GM20431 (cell line): ENCODE measurements around the gene KRTAP4-6.
"Not testable (repeated sequence)": the region's sequence is repeated elsewhere in the genome, so short reads cannot be mapped to it uniquely, and the experiment has no call there.

Source experiments
- in situ Hi-C: fragments of 300-500 bp; cut with MseI, MboI; formaldehyde crosslinking; loops from one replicate; pipeline ENCODE4 v1.15.0; 2020; ENCODE audit warnings: low sequenced_read_pairs; ENCODE audit not compliant: unreplicated experiment

Gene KRTAP4-6

DNA sequence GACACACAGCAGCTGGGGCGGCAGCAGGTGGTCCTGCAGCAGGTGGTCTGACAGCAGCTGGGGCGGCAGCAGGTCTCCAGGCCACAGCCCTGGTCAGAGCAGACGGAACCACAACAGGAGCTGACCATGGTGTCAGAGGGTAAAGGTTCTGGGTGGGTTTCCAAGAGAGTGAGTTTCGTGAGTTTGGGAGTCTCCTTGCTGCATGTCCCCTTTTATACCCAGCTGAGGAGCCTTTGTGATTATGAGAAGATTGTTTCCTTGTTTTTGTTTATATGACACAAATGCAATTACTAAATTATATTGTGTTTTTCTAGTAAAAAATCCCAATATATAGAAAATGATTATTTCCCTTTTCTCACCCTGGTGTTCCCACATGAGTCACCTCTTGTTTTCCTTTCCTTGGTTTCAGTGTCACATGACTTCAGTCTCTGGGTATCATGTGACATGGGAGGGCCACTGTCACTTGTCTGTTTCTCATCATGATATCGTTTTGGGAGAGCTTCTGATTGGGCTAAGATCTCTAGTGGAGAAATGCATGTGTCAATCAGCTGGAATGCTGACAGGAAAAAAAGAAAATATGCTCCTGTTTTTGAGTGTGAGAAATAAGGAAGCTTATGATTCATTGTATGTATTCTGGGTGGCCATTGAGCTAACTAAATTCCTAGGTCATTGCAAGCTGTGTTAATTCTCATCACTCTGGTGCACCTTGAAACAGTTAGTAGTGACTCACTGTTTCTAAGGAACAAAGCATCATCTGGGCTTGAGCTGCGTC is at the start of gene KRTAP4-6:
Gene KRTAP4-6 (minus strand): TSS at position 185 of the 772 bp plus-strand sequence. CDS start 57 bp downstream, at position 128.
- in situ Hi-C loops: no loop called here

DNA sequence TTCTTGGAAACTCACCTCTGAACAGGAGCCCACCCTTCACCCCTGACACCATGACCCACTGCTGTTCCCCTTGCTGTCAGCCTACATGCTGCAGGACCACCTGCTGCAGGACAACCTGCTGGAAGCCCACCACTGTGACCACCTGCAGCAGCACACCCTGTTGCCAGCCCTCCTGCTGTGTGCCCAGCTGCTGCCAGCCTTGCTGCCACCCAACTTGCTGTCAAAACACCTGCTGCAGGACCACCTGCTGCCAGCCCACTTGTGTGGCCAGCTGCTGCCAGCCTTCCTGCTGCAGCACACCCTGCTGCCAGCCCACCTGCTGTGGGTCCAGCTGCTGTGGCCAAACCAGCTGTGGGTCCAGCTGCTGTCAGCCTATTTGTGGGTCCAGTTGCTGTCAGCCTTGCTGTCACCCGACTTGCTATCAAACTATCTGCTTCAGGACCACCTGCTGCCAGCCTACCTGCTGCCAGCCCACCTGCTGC is 49.5 kb upstream of the KRTAP4-6 start, which contains the start of gene KRTAP9-1:
Gene KRTAP9-1 (plus strand): TSS at position 51 of the 482 bp plus-strand sequence. CDS start 0 bp downstream, at position 51.
- in situ Hi-C loops: not testable (repeated sequence)

DNA sequence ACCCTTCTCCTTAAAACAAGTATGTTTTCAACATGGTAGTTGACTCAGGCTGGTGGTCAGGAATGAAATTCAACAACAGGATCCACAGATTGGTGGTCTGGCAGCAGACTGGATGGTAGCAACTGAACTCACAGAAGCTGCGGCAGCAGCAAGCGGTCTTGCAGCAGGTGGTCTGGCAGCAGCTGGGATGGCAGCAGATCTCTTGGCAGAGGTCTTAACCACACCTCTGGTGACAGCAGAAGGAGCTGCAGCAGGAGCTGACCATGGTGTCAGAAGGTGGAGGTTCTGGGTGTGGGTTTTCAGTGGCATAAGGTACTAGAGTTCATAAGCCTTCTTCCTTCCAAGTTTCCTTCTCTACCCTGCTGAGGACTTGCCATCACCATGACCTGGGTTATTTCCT is 46.5 kb upstream of the KRTAP4-6 start:
- in situ Hi-C loops: no loop called here

DNA sequence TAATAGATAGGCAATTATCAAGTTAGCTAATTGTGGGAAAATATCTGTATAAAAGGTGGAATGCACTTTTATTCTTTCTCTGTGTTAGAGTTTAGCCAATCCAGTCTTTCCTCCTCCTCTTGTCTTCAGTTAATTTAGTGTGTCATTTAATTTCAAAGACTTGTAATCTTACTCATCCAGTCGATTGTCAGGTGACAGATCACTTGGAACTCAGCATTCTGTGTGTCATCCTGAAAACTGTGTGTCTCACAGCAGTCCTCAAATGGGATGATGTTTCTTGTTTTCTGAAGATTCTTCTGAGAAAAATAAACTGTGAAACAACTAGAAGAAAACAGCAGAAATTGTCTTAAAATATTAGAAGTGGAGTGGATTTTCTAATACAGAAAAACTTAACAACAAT is 44.7 kb upstream of the KRTAP4-6 start:
- in situ Hi-C loops: no loop called here

DNA sequence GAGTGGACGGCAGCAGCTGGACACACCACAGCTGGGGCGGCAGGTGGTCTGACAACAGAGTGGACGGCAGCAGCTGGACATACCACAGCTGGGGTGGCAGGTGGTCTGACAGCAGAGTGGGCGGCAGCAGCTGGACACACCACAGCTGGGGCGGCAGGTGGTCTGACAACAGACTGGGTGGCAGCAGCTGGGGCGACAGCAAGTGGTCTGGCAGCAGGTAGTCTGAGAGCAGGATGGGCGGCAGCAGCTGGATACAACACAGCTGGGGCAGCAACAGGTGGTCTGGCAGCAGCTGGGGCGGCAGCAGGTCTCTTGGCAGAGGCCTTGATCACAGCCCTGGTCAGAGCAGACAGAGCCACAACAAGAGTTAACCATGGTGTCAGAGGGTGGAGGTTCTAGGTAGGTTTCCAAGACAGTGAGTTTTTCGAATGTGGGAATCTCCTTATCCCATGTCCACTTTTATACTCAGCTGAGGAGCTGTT is 44.2 kb upstream of the KRTAP4-6 start, which contains the start of gene KRTAP4-1:
Gene KRTAP4-1 (minus strand): TSS at position 432 of the 482 bp plus-strand sequence. CDS start 57 bp downstream, at position 375.
- in situ Hi-C loops: no loop called here

DNA sequence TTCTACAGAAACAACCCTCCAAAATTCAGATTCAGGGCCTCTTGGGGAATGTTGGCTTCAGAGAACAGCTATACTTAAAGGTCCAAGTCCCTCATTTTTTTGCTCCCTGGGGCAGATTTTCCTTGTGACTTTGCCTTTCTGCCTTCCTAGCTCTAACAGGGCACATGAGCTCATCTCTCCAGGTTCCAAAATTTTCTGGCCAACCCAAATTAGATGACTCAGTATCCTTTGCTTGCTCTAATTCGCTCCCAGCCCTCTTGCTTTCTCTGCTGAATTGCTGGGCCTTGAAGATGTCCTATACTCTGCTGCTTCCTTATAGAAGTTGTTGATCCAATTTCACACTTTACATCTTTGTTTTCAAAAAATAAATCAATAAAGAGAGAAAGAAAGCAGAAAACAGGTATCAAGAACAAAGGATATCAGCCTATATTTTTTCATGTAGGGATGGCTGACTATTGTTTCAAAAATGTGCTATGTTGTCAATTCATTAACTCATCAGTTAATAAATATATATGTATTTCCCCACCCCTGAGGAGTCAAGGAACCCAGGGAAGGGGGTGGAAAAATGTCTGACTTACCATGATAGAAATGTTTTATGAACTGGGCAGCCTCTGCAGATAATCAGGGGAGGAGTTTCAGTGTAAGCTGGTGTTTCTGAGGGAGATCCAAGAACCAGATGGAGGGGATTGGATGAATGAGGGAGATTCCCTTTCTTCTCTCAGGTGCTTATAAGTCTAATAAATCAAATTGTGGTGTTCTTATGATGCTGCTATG is 38.7 kb upstream of the KRTAP4-6 start:
- in situ Hi-C loops: no loop called here

DNA sequence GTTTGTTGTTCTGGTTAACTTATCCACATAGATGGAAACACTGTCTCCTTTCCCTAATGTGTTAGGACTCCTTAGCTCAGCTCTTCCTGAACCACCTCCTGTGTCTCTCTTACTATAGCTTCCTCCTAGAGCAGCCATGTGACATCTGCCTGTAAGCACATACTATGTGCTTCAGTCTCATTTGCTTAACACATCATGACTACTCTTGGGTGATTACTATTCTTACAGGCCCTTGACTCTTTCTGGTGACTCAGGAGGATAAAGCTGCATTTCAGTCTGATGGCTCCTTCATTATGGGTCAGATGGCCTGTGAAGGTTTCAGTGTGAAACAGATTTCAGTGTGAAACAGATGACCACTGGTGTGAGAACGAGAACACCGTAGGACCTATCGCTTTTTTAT is 38.0 kb upstream of the KRTAP4-6 start:
- in situ Hi-C loops: no loop called here

DNA sequence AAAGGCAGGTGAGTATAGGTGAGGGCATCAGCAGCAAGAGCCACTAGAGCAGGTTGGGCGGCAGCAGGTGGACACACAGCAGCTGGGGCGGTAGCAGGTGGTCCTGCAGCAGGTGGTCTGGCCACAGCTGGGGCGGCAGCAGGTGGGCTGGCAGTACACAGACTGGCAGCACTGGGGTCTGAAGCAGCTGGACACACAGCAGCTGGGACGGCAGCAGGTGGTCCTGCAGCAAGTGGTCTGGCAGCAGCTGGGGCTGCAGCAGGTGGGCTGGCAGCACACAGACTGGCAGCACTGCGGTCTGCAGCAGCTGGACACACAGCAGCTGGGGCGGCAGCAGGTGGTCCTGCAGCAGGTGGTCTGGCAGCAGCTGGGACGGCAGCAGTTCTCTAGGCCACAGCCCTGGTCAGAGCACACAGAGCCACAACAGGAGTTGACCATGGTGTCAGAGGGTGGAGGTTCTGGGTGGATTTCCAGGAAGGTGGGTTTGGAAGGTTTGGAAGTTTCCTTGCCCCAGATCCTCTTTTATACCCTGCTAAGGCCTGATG is 37.5 kb upstream of the KRTAP4-6 start, which contains the start of gene KRTAP4-2:
Gene KRTAP4-2 (minus strand): TSS at position 495 of the 545 bp plus-strand sequence. CDS start 57 bp downstream, at position 438.
- in situ Hi-C loops: no loop called here

DNA sequence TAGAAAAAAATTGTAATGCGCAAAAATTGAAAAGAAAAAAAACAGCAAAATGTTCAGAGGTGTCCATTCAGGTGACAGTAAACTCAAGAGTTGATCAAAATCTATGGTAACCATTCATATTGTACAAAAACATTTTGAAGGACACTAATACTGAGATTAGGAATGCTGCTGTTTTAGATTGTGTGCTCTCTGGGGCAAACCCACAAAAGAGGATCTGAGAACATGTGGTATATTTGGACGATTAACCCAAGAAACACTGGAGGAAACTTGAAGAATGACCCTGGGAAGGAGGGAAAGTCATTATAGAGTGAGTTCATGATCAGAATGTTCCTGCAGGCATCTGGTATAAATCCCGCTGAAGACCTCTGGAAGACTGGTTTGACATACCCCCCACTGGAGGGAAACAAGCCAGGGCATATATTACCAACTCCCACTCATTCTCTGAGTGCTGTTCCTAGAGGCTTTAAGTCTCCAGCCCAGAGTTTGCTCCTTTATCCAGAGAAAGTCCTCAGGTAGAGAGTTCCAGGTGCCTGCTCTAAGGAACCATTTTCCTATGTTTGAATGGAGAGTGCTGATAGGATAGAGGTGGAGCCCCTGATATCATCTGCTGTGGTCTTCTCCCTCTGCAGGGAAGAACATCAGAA is 36.5 kb upstream of the KRTAP4-6 start:
- in situ Hi-C loops: no loop called here

DNA sequence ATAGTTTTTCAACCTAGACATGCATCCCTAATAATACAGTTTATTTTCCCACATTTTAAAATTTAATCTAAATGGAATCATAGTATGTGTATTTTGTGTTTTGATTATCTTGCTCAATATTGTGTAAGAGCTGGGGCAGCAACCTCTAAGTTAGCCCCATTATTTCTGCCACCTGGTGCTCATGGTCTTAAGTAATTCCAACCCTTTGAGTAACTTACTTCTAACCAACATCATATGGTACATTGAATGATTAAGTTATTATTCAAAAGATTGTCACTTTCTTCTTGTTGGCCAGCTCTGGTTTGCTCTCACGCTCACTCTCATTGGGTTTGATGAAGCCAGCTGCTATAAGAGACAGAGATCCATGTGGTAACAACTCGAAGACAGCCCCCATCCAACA is 31.5 kb upstream of the KRTAP4-6 start:
- in situ Hi-C loops: no loop called here

DNA sequence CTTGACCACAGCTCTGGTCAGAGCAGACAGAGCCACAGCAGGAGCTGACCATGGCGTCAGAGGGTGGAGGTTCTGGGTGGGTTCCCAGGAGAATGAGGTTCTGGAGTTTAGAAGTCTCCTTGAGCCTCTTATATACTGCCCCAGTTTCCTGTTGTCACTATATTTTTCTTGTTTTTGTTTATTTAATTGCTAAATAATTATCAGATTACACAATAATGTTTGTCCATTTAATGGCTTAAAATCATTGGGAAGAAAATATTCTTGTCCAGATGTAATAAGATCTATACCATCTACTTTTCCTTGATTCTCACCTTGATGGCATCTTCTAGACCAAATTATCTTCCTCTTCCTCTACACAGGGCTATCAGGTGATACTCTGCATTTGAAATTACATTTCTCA is 27.8 kb upstream of the KRTAP4-6 start, which contains the start of gene KRTAP4-3:
Gene KRTAP4-3 (minus strand): TSS at position 101 of the 400 bp plus-strand sequence. CDS start 49 bp downstream, at position 52.
- in situ Hi-C loops: no loop called here

DNA sequence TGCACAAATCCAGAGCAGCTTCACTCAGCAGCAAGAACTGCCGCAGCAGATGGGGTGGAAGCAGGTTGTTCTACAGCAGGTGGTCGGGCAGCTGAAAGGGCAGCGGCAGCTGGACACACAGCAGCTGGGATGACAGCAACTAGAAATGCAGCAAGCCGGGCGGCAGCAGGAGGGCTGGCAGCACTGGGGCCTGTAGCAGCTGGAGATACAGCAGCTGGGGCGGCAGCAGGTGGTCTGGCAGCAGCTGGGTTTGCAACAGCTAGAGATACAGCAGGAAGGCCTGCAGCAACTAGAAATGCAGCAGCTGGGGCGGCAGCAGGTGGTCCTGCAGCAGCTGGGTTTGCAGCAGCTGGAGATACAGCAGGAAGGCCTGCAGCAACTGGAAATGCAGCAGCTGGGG is 27.2 kb upstream of the KRTAP4-6 start:
- in situ Hi-C loops: no loop called here

DNA sequence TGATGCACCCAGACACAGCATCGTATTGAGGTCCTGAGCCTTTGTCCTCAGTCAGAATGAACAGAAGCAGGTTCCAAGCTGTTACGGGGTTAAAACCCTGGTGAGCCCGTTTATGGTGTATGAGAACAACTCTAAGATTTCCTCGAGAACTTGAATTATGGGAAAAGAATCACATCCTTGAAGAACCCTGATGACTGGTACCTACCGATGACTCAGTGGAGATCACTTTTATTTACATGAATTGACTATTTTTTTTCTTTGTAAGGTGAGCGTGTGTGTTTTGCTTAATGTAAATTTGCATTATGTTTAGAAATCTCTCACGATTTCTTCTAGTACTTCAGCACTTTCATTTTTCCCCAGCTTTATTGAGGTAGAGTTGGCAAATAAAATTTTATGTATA is 23.5 kb upstream of the KRTAP4-6 start:
- in situ Hi-C loops: no loop called here

DNA sequence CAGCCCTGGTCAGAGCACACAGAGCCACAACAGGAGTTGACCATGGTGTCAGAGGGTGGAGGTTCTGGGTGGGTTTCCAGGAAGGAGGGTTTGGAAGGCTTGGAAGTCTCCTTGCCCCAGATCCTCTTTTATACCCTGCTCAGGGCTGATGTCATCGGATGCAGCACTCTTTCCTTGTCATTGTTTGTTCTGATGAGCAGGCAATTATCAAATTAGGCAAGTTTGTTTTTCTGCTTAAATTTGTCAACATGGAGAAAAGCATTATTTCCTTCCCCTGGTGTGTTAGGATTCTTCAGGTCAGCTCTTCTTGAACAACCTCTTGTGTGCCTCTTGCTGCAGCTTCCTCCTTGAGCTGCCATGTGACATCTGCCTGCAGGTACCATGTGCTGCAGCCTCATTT is 20.3 kb upstream of the KRTAP4-6 start, which contains the start of gene KRTAP4-4:
Gene KRTAP4-4 (minus strand): TSS at position 101 of the 400 bp plus-strand sequence. CDS start 57 bp downstream, at position 44.
- in situ Hi-C loops: no loop called here

DNA sequence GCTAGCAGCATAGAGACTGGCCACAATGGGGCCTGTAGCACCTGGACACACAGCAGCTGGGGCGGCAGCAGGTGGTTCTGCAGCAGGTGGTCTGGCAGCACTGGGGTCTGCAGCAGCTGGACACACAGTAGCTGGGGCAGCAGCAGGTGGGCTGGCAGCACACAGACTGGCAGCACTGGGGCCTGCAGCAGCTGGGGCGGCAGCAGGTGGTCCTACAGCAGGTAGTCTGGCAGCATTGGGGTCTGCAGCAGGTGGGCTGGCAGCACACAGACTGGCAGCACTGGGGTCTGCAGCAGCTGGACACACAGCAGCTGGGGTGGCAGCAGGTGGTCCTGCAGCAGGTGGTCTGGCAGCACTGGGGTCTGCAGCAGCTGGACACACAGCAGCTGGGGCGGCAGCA is 19.8 kb upstream of the KRTAP4-6 start:
- in situ Hi-C loops: not testable (repeated sequence)

DNA sequence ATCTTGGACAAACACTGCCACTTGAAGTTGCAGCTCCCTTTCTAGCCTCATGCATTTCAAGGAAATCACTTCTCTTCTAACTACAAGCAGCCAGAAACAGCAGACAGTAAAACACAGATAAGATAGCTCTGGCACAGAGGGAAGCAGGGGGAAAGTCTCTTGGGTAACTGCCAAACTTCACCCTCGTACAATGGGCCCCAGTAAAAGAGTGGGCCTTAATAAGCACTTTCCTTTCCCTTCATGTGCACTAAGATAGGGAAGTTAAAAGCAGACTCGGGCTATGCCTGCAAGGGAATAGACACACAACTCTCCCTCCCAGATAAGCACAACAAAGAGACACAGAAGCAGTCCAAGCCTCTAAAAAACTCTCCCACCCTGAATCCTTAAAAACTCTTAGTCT is 13.5 kb upstream of the KRTAP4-6 start:
- in situ Hi-C loops: no loop called here

DNA sequence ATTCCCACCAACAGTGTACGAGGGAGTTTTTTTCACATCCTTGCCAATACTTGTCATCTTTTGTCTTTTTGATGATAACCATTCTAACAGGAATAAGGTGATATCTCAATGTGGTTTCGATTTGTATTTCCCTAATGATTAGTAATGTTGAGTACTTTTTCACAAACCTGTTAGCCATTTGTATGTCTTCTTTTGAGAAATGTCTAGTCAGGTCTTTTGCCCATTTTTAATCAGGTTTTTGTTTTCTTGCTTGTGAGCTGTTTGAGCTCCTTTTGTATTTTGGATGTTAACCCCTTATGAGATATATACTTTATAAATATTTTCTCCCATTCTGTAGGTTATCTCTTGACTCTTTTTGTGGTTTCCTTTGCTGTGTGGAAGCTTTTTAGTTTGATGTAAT is 11.2 kb upstream of the KRTAP4-6 start:
- in situ Hi-C loops: no loop called here

DNA sequence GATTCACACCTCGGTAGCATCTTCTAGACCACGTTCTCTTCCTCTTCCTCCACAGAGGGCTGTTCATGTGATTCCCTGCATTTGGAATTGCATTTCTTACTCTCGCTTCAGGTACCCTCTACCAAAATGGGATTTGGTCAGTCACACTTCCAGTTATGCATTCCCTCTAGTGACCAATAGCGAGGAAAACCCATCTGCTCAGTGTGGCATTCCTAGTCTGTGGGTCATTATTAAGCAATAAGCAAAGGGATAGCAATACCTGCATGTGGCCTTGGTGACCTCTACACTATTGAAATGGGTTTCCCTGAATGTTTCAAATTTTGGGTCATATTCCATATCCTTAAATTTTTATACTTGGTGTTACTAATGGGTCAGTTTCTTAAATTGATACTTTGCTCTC is 9.7 kb upstream of the KRTAP4-6 start:
- in situ Hi-C loops: no loop called here

DNA sequence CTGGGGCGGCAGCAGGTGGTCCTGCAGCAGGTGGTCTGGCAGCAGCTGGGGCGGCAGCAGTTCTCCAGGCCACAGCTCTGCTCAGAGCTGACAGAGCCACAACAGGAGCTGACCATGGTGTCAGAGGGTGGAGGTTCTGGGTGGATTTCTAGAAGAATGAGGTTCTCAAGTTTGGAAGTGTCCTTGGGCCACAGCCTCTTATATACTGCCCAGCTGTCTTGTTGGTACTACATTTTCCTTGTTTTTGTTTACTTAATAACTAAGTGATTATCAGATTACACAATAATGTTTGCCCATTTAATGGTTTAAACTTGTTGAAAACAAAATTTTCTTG is 9.3 kb upstream of the KRTAP4-6 start, which contains the start of gene KRTAP4-5:
Gene KRTAP4-5 (minus strand): TSS at position 174 of the 334 bp plus-strand sequence. CDS start 58 bp downstream, at position 116.
- in situ Hi-C loops: no loop called here
